OCI-LY3 (cell line): ENCODE measurements around the gene FAM98B.

Source experiments
- EZH2phosphoT487 ChIP-seq: fragments of 200-600 bp; shearing (Covaris generic); IDR thresholded peaks from 2 replicates; pipeline ENCODE4 v1.6.1; 2018; ENCODE audit warnings: antibody characterized with exemption, mixed run types, low read depth
- TF ChIP-seq, protein P1 (sequence below): fragments of 200-600, 300-600 bp; sonication (generic); IDR thresholded peaks from 2 replicates; pipeline ENCODE4 v1.5.1; 2014; ENCODE audit warnings: antibody characterized with exemption, low read length, low read depth

GRCh38 chr15:38486936-38487335, 33.0 kb downstream of the FAM98B start:
- TF ChIP-seq, protein P1, sequence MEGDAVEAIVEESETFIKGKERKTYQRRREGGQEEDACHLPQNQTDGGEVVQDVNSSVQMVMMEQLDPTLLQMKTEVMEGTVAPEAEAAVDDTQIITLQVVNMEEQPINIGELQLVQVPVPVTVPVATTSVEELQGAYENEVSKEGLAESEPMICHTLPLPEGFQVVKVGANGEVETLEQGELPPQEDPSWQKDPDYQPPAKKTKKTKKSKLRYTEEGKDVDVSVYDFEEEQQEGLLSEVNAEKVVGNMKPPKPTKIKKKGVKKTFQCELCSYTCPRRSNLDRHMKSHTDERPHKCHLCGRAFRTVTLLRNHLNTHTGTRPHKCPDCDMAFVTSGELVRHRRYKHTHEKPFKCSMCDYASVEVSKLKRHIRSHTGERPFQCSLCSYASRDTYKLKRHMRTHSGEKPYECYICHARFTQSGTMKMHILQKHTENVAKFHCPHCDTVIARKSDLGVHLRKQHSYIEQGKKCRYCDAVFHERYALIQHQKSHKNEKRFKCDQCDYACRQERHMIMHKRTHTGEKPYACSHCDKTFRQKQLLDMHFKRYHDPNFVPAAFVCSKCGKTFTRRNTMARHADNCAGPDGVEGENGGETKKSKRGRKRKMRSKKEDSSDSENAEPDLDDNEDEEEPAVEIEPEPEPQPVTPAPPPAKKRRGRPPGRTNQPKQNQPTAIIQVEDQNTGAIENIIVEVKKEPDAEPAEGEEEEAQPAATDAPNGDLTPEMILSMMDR = no peak
- TF ChIP-seq EZH2phosphoT487 = no peak
